ENCODE data around the gene ZNF397.
"Not testable (repeated sequence)": the region's sequence is repeated elsewhere in the genome, so short reads cannot be mapped to it uniquely, and the experiment has no call there.

The ZNF397 gene

GRCh38 chr18:35197296-35197695 is 43.5 kb upstream of the ZNF397 start:
- H3K9ac ChIP-seq (ENCODE audit: low read length), result no peak overlapping the region
- H3K9me3 ChIP-seq (ENCODE audit: insufficient read depth, low read length), result no peaks in the 10 kb centered on the region
- no peak overlapping the region for H2AFZ ChIP-seq (ENCODE audit: low read depth, low read length)
- H3K27me3 ChIP-seq (ENCODE audit: low read depth, low read length), result no peaks in the 10 kb centered on the region
- TF ChIP-seq EZH2phosphoT487 (IDR thresholded peaks at IDR 0.05; ENCODE audit: low read depth), result no peak
- no peak for TF ChIP-seq CTCF (IDR thresholded peaks at IDR 0.05; ENCODE audit: low read depth, low read length)
- no peaks in the 10 kb centered on the region for H3K79me2 ChIP-seq (ENCODE audit: low read length)
- H4K20me1 ChIP-seq (ENCODE audit: insufficient read depth, low read length), result no peaks in the 10 kb centered on the region
- no peak overlapping the region for H3K4me3 ChIP-seq (ENCODE audit: low read length)
- H3K36me3 ChIP-seq (replicated peaks; ENCODE audit: low read depth, low read length), result no peaks in the 10 kb centered on the region
- no peaks in the 10 kb centered on the region for H3K4me1 ChIP-seq (ENCODE audit: low read length)
- H3K27ac ChIP-seq (ENCODE audit: low read length), result no peak overlapping the region
- no peak overlapping the region for H3K4me2 ChIP-seq (ENCODE audit: low read length)

GRCh38 chr18:35201256-35201931 is 39.4 kb upstream of the ZNF397 start:
- H3K4me1 ChIP-seq (ENCODE audit: low read length), result no peaks in the 10 kb centered on the region
- 0 out of 2 replicates have a peak, but pooled peaks cover 3% of the 10 kb centered on the region for H3K9me3 ChIP-seq (ENCODE audit: insufficient read depth, low read length)
- H3K27me3 ChIP-seq (ENCODE audit: low read depth, low read length), result no peaks in the 10 kb centered on the region
- no peak overlapping the region for H2AFZ ChIP-seq (ENCODE audit: low read depth, low read length)
- no peak overlapping the region for H3K27ac ChIP-seq (ENCODE audit: low read length)
- no peak for TF ChIP-seq EZH2phosphoT487 (IDR thresholded peaks at IDR 0.05; ENCODE audit: low read depth)
- no peak for TF ChIP-seq CTCF (IDR thresholded peaks at IDR 0.05; ENCODE audit: low read depth, low read length)
- H4K20me1 ChIP-seq (ENCODE audit: insufficient read depth, low read length), result no peaks in the 10 kb centered on the region
- H3K4me2 ChIP-seq (ENCODE audit: low read length), result no peak overlapping the region
- H3K36me3 ChIP-seq (replicated peaks; ENCODE audit: low read depth, low read length), result peaks cover 3% of the 10 kb centered on the region
- H3K79me2 ChIP-seq (ENCODE audit: low read length), result no peaks in the 10 kb centered on the region
- H3K4me3 ChIP-seq (ENCODE audit: low read length), result no peak overlapping the region
- H3K9ac ChIP-seq (ENCODE audit: low read length), result no peak overlapping the region

- Histone ChIP-seq H3K27ac (ENCODE audit: low read length) (no peak overlapping the region), H3K4me1 (ENCODE audit: low read length) (no peaks in the 10 kb centered on the region), H3K9me3 (ENCODE audit: insufficient read depth, low read length) (0 out of 2 replicates have a peak, but pooled peaks cover 3% of the 10 kb centered on the region), H3K79me2 (ENCODE audit: low read length) (no peaks in the 10 kb centered on the region), H3K27me3 (ENCODE audit: low read depth, low read length) (no peaks in the 10 kb centered on the region), H3K9ac (ENCODE audit: low read length) (no peak overlapping the region), H4K20me1 (ENCODE audit: insufficient read depth, low read length) (no peaks in the 10 kb centered on the region), H3K4me2 (ENCODE audit: low read length) (no peak overlapping the region), H3K4me3 (ENCODE audit: low read length) (no peak overlapping the region), H2AFZ (ENCODE audit: low read depth, low read length) (no peak overlapping the region), H3K36me3 (replicated peaks; ENCODE audit: low read depth, low read length) (peaks cover 3% of the 10 kb centered on the region)
- TF ChIP-seq CTCF (IDR thresholded peaks at IDR 0.05; ENCODE audit: low read depth, low read length) (no peak), EZH2phosphoT487 (IDR thresholded peaks at IDR 0.05; ENCODE audit: low read depth) (no peak)
Observed at GRCh38 chr18:35203067-35203466, 37.8 kb upstream of the ZNF397 start.

GRCh38 chr18:35205199-35205712 is 35.6 kb upstream of the ZNF397 start:
- H3K4me3 ChIP-seq (ENCODE audit: low read length), result no peak overlapping the region
- H2AFZ ChIP-seq (ENCODE audit: low read depth, low read length), result no peak overlapping the region
- H3K36me3 ChIP-seq (replicated peaks; ENCODE audit: low read depth, low read length), result peaks cover 3% of the 10 kb centered on the region
- H3K9me3 ChIP-seq (ENCODE audit: insufficient read depth, low read length), result 0 out of 2 replicates have a peak, but pooled peaks cover 3% of the 10 kb centered on the region
- H3K27me3 ChIP-seq (ENCODE audit: low read depth, low read length), result no peaks in the 10 kb centered on the region
- no peak overlapping the region for H3K27ac ChIP-seq (ENCODE audit: low read length)
- no peaks in the 10 kb centered on the region for H3K79me2 ChIP-seq (ENCODE audit: low read length)
- no peak overlapping the region for H3K9ac ChIP-seq (ENCODE audit: low read length)
- TF ChIP-seq CTCF (IDR thresholded peaks at IDR 0.05; ENCODE audit: low read depth, low read length), result no peak
- no peak for TF ChIP-seq EZH2phosphoT487 (IDR thresholded peaks at IDR 0.05; ENCODE audit: low read depth)
- H4K20me1 ChIP-seq (ENCODE audit: insufficient read depth, low read length), result no peaks in the 10 kb centered on the region
- no peak overlapping the region for H3K4me2 ChIP-seq (ENCODE audit: low read length)
- no peaks in the 10 kb centered on the region for H3K4me1 ChIP-seq (ENCODE audit: low read length)

GRCh38 chr18:35205746-35206458 is 34.9 kb upstream of the ZNF397 start:
- not testable (repeated sequence) for H3K36me3 ChIP-seq (replicated peaks; ENCODE audit: low read depth, low read length); H3K4me3 ChIP-seq (ENCODE audit: low read length)

More at GRCh38 chr18:35205746-35206458, 34.9 kb upstream of the ZNF397 start:
- not testable (repeated sequence) for H3K79me2 ChIP-seq (ENCODE audit: low read length); H3K27ac ChIP-seq (ENCODE audit: low read length); H4K20me1 ChIP-seq (ENCODE audit: insufficient read depth, low read length); H3K4me2 ChIP-seq (ENCODE audit: low read length); H3K9me3 ChIP-seq (ENCODE audit: insufficient read depth, low read length); H3K27me3 ChIP-seq (ENCODE audit: low read depth, low read length); H3K4me1 ChIP-seq (ENCODE audit: low read length); H3K9ac ChIP-seq (ENCODE audit: low read length); H2AFZ ChIP-seq (ENCODE audit: low read depth, low read length)
